GM12801 (cell line): Measurements from ENCODE around the gene PTPRD.

Experiments
- CTCF ChIP-seq: IDR thresholded peaks from one replicate; pipeline ENCODE4 v1.5.1; 2011; ENCODE audit warnings: control low read depth; ENCODE audit not compliant: insufficient read length; ENCODE audit errors: extremely low read depth

PTPRD gene

GRCh38 chr9:8408575-8409190 lies 2204.1 kb downstream of the PTPRD start:
- no peak for TF ChIP-seq CTCF

GRCh38 chr9:8401961-8402705 lies 2210.7 kb downstream of the PTPRD start:
- TF ChIP-seq CTCF = no peak

GRCh38 chr9:8400378-8400777 lies 2212.4 kb downstream of the PTPRD start:
- no peak for TF ChIP-seq CTCF

- no peak for TF ChIP-seq CTCF
Measured at GRCh38 chr9:8395022-8395421, 2217.8 kb downstream of the PTPRD start.

- TF ChIP-seq CTCF = no peak
Measured at GRCh38 chr9:8394341-8394740, 2218.5 kb downstream of the PTPRD start.

- no peak for TF ChIP-seq CTCF
Measured at GRCh38 chr9:8392866-8393265, 2219.9 kb downstream of the PTPRD start.

- TF ChIP-seq CTCF = no peak
Measured at GRCh38 chr9:8391566-8391965, 2221.2 kb downstream of the PTPRD start.
